Fibroblast of the conjunctiva (primary cell): ENCODE results near the gene KCNT1.

ENCODE experiments used
- DNase-seq: peaks from one replicate; pipeline ENCODE4 v3.0.0-alpha.2; 2010; ENCODE audit warnings: low read depth

KCNT1 gene

DNA sequence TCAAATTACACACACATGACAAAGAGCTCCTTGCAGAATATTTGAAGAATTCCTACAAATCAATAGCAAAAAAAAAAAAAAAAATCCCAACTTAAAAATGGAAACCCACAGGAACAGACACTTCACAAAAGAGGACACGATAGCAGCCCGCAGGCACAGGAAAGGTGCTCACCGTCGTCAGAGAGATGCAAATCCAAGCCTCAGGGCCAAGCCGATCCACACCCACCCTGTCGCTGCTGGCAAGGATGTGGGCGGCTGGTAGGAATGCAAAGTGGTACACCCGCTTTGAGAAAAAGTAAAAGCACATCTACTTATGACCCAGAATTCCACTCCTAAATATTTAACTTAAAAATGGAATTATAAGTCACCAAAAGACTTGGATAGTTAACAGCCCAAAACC, 28.0 kb upstream of the KCNT1 start:
- no peak for DNase-seq

DNA sequence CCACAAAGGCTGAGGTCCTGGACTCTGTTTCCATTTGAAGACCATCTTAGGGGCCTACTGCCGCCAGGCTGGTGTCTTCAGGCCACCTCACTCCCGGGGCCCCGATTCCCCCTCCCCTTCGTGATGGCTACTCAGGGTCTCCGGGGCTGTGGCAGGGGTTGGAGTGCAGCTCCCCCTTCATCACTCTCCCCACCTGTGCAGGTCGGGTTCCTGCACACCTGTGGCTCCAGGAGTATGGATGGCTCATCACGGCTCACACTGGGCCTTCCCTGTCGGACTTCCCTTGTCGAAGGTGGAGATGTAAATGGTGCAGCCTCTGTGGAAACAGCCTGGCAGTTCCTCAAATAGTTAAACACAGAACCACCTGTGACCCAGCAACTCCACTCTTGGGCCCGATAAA, 27.0 kb upstream of the KCNT1 start:
- no peak for DNase-seq

DNA sequence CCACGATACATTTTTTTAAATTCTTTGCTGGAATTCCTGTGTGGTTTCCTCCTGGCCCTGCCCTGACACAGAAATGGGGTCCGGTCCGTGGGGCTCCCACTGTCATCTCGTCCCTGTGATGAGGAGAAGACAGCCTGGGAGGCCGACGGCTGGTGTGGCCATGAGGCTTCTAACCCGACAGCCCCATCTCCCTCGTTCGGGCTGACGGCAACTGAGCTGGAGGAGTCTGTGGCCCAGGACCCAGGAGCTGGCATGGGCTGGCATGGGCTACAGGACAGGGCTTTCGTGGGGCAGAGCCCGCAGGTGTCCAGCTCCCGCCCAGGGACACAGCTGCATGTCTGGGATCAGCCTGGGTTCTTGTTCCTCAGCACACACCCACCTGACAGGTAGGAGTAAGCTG, 25.1 kb upstream of the KCNT1 start:
- no peak for DNase-seq

DNA sequence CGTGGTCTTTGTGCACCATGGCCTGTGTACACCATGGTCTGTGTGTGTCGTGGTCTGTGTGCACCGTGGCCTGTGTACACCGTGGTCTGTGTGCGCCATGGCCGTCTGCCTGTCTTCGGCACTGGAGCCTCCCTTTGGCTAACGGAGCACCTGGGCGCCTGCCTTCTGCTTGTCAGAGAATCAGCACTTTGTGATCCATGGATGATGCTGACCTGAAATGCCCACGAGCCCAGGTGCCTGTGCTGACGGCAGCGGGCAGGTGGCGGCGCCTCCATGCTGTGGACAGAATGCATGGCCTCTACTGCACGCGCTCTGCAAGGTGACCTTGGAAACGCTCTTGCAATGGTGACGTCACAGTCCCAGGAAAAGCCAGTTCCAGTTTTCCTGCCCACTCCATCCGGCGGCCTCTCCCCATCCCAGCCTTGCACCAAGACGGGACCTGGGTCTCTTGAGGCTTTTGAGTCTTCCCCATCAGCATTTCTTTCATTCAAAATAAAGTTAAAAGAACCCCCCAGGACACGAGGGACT, 24.3 kb upstream of the KCNT1 start:
- no peak for DNase-seq

DNA sequence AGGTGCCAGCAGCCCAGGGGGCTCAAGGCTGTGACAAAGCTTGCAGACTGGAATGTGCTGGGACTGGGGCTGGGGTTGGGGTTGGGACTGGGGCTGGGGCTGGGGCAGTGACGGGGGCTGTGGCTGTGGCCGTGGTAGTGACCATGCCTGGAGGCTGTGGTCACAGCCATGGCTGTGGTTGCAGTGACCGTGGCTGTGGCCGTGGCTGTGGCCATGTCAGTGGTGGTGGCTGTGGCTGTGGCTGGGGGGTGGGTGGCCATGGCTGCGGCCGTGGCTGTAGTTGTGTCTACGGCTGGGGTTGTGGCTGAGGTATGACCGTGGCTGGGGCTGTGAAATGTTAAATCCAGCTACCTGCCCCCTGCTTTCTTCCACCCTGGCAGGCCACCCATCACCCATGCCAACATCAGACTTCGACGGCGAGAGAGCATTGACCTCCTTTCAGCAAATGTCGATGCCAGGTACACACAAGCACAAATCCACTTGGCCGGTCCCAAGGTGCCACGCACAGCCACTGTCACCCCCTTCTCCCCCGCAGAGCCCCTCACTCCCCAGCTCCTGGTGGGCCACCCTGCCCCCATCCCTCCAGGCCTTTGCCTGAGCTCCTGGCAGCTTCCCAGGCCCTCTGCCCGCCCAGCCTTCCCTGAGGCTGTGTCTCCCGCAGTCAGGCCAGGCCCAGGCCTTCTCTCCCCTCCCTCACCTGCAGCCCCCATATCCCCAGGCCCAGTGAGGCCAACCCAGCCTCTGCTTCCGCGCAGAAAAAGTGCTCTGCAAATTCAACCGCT, 23.6 kb upstream of the KCNT1 start:
- no peak for DNase-seq

DNA sequence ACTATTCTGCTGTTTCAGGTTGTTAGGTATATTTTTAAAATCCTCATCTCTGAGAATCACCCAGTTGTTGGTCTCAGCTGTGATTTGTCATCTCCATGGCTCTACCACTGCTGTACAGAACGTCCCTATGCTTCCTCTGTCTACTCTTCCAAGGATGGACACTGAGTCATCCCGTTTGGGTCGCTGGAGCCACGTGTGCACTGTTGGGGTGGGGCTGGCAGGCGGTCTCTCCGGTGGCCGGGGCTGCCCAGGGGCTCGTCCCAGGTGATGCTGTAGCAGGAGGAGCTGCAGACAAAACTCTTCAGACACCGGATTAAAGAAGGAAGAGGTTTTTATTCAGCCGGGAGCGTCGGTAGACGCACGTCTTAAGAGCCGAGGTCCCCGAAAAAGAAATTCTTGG, 21.9 kb upstream of the KCNT1 start:
- DNase-seq = no peak

DNA sequence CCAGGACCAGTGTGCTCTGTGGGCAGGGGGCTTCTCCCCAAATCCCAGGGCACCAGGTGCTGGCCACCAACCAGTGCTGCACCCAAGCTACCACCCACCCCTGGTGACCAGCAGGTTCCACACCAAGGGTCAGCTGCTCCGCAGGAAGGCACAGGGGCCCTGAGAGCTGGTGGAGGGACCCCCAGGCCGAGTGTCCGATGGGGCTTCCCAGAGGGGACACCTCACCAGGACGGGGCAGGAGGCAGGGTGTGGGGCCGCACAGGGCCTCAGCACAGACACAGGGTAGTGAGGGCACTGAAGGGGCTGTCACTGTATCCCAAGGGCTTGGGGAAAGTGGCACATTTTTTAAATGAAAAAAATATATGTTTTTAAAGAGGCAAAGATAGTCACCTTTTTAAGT, 20.8 kb upstream of the KCNT1 start:
- DNase-seq = no peak

DNA sequence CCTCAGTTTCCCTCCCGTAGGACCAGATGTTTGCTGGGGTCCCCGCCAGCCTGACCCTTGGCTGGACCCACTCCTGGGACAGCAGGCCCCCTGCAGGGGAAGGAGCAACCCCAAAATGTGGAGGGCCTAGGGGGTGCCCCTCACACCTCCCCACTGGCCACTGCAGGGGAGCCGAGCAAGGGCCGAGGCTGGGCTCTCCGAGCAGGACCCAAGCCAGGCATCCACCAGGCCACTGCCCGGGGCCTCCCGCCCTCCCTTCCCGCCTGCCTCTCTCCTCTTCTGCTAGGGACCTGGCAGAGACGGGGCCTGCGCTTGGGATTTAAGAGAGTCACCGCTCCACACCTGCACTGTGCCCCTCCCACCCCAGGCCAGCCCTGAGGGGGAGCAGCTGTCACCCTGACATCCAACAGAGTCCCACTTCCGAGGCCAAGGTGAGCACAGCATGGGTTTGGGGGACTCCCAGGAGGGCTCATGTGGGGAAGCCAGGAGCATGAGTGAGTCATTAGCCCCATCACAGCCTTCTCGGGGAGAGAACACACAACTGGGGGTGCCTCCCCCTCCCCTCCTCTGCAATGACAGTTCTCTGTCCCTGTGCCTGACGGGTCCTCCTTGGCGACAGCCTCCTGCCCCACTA, 18.5 kb upstream of the KCNT1 start:
- DNase-seq = no peak

DNA sequence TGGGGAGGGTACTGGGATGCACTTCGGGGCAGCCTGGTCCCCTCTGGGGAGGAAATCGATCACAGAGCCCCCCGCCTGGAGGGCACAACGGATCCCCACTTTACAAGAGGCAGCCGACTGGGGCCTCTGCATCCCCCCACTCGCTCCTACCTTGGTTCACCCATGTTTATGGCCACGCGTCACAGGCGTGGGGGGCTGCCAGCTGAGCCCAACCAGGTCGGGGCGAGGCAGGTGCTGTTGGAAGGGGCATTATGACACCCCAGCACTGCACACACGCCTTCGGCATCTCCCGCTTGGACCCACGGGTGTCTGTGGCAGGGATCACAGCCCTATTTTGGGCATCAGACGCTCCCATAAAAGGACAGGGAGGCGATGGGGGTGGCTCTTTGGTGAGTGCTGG, 17.3 kb upstream of the KCNT1 start:
- no peak for DNase-seq

DNA sequence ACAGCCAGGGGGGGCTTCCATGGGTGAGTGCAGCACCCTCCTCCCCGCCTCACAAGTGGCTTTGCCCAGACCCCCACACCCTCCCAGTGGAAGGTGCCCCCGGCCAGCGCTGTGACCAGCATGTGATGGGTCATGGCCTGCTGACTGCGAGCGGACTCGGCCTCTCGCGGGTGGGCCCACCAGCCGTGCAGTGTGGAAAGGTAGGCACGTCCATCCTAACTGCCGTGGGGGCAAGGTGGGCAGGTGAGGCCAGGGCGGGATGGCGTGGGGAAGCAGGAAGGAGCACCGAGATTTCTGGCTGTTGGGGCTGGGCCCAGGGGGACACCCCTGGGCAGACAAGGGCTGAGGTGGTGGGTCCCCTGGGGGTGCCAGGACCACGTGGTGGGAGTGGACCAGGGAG, 14.8 kb upstream of the KCNT1 start:
- DNase-seq = no peak

DNA sequence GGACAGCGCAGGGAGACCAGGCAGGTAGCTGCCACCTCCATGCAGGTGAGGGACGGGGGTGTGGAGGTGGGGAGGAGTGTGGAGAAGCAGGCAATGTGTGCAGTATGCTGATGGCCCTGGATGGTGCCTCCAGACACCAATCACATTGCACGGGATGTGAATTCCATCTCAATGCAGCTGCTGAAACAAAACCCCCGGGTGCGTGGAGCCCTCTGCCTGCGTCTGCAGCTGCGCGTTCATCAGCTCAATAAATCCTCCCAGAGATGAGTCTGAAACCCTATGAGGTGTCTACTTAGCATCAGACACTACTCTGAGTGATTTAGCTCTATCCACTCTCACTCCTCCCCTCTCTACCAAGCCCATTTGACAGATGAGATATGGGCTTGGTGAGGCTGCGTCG, 13.0 kb upstream of the KCNT1 start:
- DNase-seq = no peak

DNA sequence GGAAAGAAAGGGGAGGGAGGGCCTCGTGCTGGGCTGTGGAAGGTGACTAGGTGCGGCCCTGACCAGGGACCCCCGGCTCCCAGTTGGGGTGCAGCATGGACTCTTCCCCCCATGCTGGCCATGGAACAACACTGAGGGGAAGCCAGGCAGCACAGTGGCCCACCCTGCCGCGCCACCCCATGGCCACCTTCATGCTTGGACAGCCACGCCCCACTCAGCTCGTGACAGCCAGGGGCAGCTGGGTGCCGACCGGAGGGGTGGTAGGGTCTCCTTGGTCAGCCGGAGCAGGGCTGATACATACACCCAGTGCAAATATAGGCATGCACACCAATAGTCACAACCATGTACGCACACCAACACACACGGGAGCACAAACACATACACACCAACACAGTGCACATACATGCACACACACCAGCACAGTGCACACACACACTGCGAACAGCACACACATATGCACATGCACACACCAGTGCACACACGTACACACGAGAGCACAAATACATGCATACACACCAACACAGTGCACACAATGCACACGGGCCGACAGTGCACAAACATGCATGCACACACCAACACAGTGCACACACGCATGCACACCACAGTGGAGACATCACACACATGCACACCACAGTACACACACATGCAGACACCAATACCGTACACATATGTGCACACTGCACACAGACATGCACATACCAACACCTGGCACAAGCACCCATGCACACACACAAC, 11.0 kb upstream of the KCNT1 start:
- no peak for DNase-seq

DNA sequence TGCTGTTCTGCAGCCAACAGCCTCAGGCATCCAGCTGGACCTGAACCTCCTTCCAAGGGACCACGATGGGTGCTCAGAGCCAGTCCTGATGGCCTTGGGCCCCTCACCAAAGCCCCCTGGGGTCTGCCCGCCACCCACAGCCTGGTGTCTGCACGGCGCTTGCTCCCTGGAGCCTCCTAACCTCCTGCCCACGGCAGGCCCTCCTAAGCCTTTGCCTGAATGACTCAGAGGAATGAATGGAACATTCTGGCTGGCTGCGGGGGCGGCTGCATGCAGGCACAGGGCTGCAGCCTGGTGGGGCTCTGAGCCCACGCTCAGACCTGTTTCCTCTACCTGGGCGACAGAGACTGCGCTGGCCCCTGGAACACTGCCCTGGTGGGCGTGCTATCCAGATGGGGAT, 9.6 kb upstream of the KCNT1 start:
- DNase-seq = no peak

DNA sequence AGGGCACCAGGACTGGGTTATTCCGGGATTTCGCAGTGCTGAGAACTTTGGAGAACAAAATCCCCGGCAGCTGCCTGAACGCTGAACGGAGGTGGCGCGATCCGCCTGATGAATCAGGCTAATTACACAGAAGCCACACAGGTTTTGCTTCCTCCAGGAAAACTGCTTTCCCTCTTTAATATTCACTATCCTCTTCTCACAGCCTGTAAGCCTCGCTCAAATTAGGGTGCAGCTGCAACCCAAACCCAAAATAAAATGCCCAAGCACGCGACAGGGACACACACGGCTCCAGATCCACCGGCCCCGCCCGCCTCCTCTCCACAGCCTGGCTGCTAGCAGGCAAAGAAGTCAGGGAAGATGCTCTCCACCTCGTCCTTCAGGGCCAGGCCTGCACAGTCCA, 8.7 kb upstream of the KCNT1 start:
- no peak for DNase-seq

DNA sequence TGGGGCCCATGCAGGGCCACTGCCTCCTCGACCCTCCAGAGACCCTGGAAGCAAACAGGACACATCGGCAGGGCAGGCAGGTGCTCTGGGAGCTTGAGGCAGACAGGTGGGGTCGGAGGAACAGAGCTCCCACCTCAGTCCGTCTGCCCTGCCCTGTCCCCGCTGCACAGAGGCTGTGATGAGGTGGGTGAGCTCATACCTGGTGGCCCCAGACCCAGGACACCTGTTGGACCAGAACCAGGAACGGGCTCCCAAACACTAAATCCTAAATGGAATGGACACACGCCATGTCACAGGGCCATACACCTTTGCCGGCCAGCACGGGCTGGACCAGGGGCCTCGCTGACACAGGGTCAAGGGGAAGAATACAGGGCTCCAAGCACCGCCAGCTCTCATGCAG, 8.2 kb upstream of the KCNT1 start:
- DNase-seq = no peak

DNA sequence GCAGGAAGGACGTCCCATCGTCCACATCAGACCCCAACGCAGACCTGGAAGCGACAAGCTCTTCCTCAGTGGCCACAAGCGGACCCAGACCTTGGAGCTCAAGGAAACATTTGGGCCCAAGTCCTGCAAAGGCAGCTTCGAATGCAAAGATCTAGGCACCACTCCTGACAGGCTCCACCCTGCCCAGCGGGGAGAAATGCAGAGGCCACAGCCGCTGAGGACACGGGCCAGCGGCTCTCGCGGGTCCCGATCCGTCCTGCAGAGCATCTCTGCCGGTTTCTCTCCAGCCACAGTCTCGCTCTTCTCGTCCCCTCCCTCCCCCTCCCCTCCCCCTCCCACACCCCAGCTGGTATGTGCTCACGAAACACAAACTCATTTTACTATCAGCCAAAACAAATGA, 7.6 kb upstream of the KCNT1 start:
- no peak for DNase-seq

DNA sequence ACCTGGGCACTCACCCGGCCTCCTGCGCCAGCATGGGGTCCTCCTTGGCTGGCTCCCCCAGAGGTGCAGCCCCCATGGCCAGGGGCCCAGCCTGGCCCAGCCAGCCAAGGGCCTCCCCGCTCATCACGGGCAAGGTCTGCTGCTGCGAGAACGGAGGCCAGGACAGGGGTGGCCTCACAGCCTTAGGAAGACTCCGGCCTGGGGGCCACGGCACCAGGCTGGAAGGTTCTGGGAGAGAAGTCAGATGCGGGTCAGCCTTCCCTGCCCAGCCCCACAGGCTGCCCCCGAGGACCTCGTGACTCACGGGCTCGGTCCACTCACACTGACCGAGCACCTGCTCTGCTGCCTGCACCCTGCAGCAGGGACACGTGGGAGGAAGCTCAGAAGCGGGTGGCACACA, 6.9 kb upstream of the KCNT1 start:
- DNase-seq = no peak

DNA sequence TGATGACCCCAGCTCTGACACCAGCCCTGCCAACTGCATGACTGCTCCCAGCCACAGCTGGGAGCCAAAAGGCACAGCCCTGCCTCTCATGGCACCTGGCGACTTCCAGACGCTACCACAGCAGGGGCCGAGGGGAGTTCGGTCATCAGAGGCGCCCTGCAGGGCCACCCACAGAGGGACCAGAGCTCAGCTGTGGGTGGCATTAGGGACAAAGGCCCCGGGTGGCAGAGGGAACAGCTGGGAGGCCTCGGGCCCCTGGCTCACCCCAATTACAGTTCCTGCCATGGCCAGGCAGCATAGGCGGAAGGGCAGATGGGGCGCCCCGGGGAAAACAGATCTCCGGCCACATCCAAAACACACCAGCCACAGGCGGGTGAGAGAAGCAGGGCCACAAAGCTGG, 6.3 kb upstream of the KCNT1 start:
- DNase-seq = no peak

DNA sequence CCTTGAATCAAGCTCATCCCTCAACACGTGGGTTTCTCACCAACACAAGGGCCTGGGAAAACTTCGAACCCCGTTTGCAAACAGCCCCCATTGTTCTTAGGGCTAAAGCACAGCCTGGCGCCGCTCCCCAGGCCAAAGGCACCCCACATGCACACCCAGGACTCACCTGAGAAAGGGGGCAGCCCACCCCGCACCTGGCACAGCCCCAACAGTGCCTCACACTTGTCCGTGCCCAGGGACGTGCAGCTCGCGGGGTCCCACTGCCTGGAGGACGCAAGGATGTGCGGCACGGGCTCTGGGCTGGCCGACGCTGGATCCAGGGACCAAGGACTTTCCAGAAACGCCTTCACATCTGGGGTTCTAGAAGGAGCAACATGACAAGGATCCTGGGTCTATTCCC, 5.5 kb upstream of the KCNT1 start:
- DNase-seq = no peak

DNA sequence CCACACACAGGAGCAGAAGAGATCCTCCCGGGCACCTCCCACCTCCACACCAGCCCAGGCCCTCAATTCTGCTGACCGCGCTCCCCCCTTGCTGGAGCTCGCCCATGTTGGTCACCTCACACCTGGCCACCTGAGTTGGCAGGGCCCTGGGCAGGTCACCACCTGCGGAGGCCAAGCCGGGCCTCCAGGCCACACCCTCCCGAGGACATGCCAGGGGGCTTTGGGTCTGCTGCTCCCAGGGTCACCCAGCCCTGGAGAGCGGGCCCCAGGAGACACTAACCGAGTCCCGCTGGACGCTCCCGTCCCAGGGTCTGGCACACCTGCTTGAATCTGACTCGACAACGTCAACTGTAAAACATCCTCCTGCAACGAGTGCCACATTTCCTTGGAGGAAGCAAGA, 4.8 kb upstream of the KCNT1 start:
- no peak for DNase-seq

DNA sequence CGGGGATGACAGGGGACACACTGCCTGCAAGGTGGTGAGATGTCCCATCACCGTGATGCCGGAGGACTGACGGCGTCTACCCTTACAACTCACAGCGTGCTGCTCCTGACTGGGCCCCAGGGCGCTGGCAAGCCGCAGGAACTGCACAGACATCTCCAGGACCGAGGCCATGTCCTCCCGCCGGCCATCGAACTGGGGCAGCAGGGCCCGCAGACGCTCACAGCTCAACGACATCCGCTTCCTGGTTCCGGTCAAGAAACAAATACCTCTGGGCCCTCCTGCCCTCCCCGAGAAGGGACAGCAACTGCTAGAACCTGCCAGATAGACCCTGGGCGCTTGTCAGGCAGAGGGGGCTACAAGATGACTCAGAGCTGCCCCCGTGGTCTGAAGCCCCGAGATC, 3.7 kb upstream of the KCNT1 start:
- DNase-seq = no peak

DNA sequence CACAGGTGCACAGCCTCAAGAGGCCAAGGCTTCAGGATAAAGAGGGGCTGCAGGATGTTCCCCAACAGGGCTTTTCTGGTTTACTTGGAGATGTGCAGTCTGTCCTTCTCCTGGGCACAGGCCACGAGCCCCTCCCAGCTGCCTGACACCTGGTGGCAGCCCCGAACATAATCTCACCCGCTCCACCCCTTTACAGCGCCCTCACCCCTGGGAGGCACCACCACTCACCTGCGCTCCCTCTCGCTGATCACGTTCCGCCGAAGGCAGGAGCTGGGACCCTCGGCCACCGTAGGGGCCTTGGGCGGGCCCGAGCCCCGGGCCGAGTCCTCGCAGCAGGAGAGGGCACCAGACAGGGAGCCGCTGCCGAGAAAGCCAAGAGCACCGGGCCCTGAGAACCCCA, 3.2 kb upstream of the KCNT1 start:
- DNase-seq = no peak

DNA sequence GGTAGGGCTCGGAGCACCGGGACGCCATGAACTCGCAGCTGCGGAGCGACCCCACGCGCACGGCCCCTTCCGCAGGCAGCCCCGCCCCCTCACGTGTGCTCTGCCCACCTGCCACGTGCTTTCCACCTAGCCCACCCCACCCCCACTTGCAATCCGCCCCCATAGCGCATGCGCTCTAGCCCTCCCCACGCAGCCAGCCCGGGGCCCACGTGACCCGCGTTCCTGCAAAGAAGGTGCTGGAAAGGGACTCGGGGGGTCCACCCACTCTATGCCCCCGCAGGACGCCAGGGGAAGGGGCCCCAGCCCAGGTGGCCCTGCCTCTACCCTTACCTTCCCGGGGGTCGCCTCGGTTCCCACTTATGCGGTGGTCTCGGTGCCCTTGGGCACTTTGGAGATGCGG, 2.5 kb upstream of the KCNT1 start, which contains the start of gene SOHLH1:
SOHLH1 (minus strand) TSS at position 42 of the 400 bp plus-strand sequence; CDS start at position 28, 14 bp downstream.
- DNase-seq = no peak
